PFSK-1 (cell line): ENCODE measurements around the gene KCNJ9.

Source experiments
- POLR2AphosphoS5 ChIP-seq: IDR thresholded peaks from 2 replicates; pipeline ENCODE4 v1.6.1; 2012; ENCODE audit warnings: low read depth, mild to moderate bottlenecking, control low read depth, low read length, moderate library complexity
- REST ChIP-seq, 2 experiments: IDR thresholded peaks; 2 replicates each; pipeline versions ENCODE4 v1.6.1 to v1.8.0; 2011 to 2012; ENCODE audit warnings: low read depth in 2 of 2, low read length in 2 of 2, control low read depth in 1 of 2, inconsistent platforms in 1 of 2, mild to moderate bottlenecking in 1 of 2, moderate library complexity in 1 of 2; ENCODE audit not compliant: insufficient read depth in 1 of 2
- SIN3A ChIP-seq: IDR thresholded peaks from 2 replicates; pipeline ENCODE4 v1.6.1; 2012; ENCODE audit warnings: mild to moderate bottlenecking, low read length, moderate library complexity, borderline replicate concordance; ENCODE audit not compliant: insufficient read depth
- TAF1 ChIP-seq: IDR thresholded peaks from 2 replicates; pipeline ENCODE4 v1.6.1; 2012; ENCODE audit warnings: low read length, control low read depth, borderline replicate concordance; ENCODE audit not compliant: insufficient read depth

GRCh38 chr1:160130939-160131338 is 49.6 kb downstream of the KCNJ9 start:
- TF ChIP-seq TAF1, result no peak
- no peak for TF ChIP-seq POLR2AphosphoS5
- no peak for TF ChIP-seq REST (IDR thresholded peaks at IDR 0.05; ENCODE audit: insufficient read depth in 1 of 2, low read depth in 2 of 2, low read length in 2 of 2)
- TF ChIP-seq SIN3A, result no peak
